GM12875 (cell line): ENCODE measurements around the gene FABP3.

Experiments
- H3K4me3 ChIP-seq: one replicate; pipeline ENCODE4 v1.5.1; 2011; ENCODE audit warnings: low read depth, low read length, control low read depth
- TF ChIP-seq, protein P1 (sequence below): IDR thresholded peaks from 2 replicates; pipeline ENCODE4 v1.5.1; 2011; ENCODE audit warnings: low read depth, mild to moderate bottlenecking, control low read depth, inconsistent platforms, low read length, moderate library complexity, borderline replicate concordance; ENCODE audit not compliant: insufficient read depth

The FABP3 gene

GRCh38 chr1:31373056-31373896, at the start of gene FABP3:
TSS of gene FABP3 (minus strand) at chr1:31373076. CDS start at chr1:31373014, 62 bp downstream.
- no peak within 1 kb of the TSS for H3K4me3 ChIP-seq
- TF ChIP-seq, protein P1, sequence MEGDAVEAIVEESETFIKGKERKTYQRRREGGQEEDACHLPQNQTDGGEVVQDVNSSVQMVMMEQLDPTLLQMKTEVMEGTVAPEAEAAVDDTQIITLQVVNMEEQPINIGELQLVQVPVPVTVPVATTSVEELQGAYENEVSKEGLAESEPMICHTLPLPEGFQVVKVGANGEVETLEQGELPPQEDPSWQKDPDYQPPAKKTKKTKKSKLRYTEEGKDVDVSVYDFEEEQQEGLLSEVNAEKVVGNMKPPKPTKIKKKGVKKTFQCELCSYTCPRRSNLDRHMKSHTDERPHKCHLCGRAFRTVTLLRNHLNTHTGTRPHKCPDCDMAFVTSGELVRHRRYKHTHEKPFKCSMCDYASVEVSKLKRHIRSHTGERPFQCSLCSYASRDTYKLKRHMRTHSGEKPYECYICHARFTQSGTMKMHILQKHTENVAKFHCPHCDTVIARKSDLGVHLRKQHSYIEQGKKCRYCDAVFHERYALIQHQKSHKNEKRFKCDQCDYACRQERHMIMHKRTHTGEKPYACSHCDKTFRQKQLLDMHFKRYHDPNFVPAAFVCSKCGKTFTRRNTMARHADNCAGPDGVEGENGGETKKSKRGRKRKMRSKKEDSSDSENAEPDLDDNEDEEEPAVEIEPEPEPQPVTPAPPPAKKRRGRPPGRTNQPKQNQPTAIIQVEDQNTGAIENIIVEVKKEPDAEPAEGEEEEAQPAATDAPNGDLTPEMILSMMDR = no peak

- H3K4me3 ChIP-seq = no peak overlapping the region
- TF ChIP-seq, protein P1 = peak; percentile 53
Observed at GRCh38 chr1:31421371-31422040, 48.6 kb upstream of the FABP3 start.

- no peak overlapping the region for H3K4me3 ChIP-seq
- TF ChIP-seq, protein P1 = no peak
Observed at GRCh38 chr1:31420716-31421115, 47.8 kb upstream of the FABP3 start.

- TF ChIP-seq, protein P1 = no peak
- no peak overlapping the region for H3K4me3 ChIP-seq
Observed at GRCh38 chr1:31418626-31419323, 45.9 kb upstream of the FABP3 start.

DNA sequence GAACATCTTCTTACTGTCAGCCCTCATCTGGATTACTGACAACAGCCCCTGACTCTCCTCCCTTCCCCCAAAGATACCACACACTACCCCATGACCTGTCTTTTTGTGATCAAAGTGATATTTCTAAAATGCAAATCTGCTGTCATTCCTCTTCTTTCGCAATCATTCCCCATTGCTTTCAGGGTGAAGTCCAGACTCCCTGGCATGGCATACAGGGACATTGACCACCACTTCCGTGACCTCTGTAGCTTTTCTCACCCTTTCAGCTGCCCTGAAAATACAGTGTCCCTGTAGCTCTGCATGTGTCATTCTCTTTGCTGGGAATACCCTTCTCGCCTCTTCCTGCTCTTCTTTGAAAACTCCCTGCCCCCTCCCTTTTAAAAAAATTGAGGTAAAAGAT, 44.3 kb upstream of the FABP3 start:
- TF ChIP-seq, protein P1 = no peak
- no peak overlapping the region for H3K4me3 ChIP-seq

- TF ChIP-seq, protein P1 = no peak
- H3K4me3 ChIP-seq = no peak overlapping the region
Observed at GRCh38 chr1:31416101-31416736, 43.3 kb upstream of the FABP3 start.
